A549 (cell line): Measurements from ENCODE around the gene COL19A1. TPM values are rescaled to one million over a fixed set of nuclear protein-coding genes. Genes with fewer than 3 reads are reported as not detected.
A peak's percentile ranks its signal among the peaks of the same experiment; 100 is the strongest.

ENCODE experiments used
- ATAC-seq, 2 experiments: fragments of 200-7000 bp in 1 of 2; fragments of >200 bp in 1 of 2; cut with Nextera tagmentation in 1 of 2; cut with Tn5 transposase in 1 of 2; 3 replicates each; pipeline versions ENCODE4 v1.8.0 to v1.9.1; 2018 to 2020; ENCODE audit warnings: mild to moderate bottlenecking in 1 of 2, moderate library complexity in 1 of 2
- CTCF ChIA-PET: fragments of 300-600 bp; sonication (Branson Sonifier 250); formaldehyde crosslinking; extraction: SDS; loops from one replicate; lab custom pipeline; 2021; ENCODE audit warnings: antibody characterized with exemption, inconsistent platforms; lab: Yijun Ruan, JAX
- POLR2A ChIA-PET: fragments of 350-600 bp; formaldehyde crosslinking; extraction: SDS; loops from one replicate; lab custom pipeline; 2021; ENCODE audit warnings: antibody characterized with exemption, inconsistent platforms; lab: Yijun Ruan, JAX
- DNase-seq, 2 experiments: peaks; one replicate each; pipeline versions ENCODE4 v3.0.0 to v3.0.0-alpha.2; 2011 to 2016; ENCODE audit warnings: low read depth in 1 of 2, low spot score in 1 of 2
- FAIRE-seq: peaks from 2 replicates; lab custom pipeline; 2011; peaks lifted over from hg19 to GRCh38; lab: Jason Lieb, UNC
- H3K27ac ChIP-seq, 2 experiments: fragments of >200 bp; sonication (Bioruptor Twin); formaldehyde crosslinking; 3 replicates each; pipeline ENCODE4 v1.5.1; 2016 to 2017
- H3K4me1 ChIP-seq: fragments of >200 bp; sonication (Bioruptor Twin); formaldehyde crosslinking; 3 replicates; pipeline ENCODE4 v1.6.1; 2016
- H3K4me2 ChIP-seq: fragments of >200 bp; sonication (Bioruptor Twin); formaldehyde crosslinking; 3 replicates; pipeline ENCODE4 v1.6.1; 2016
- H3K4me3 ChIP-seq: fragments of >200 bp; sonication (Bioruptor Twin); formaldehyde crosslinking; 3 replicates; pipeline ENCODE4 v1.5.1; 2016
- H3K9me3 ChIP-seq: fragments of >200 bp; sonication (Bioruptor Twin); formaldehyde crosslinking; 3 replicates; pipeline ENCODE4 v1.6.1; 2016
- ATOH8 ChIP-seq: fragments of 250-450 bp; sonication (Bioruptor Pico); IDR thresholded peaks from 2 replicates; pipeline ENCODE4 v1.5.0; 2020; ENCODE audit warnings: low read depth, mild to moderate bottlenecking, moderate library complexity
- BCL3 ChIP-seq: fragments of >200 bp; sonication (Bioruptor Twin); formaldehyde crosslinking; IDR thresholded peaks from 3 replicates; pipeline ENCODE4 v1.6.1; 2016
- CBX8 ChIP-seq: fragments of 200-600 bp; sonication (generic); IDR thresholded peaks from 2 replicates; pipeline ENCODE4 v1.6.1; 2016
- CEBPB ChIP-seq, 2 experiments: fragments of >200 bp in 1 of 2; sonication (Bioruptor Twin) in 1 of 2; formaldehyde crosslinking in 1 of 2; IDR thresholded peaks; 2 replicates each; pipeline ENCODE4 v1.6.1; 2012 to 2016
- CHD4 ChIP-seq: fragments of 200-600 bp; sonication (generic); IDR thresholded peaks from 2 replicates; pipeline ENCODE4 v1.6.1; 2016; ENCODE audit warnings: antibody characterized with exemption, mild to moderate bottlenecking, borderline replicate concordance
- CTCF ChIP-seq: fragments of >200 bp; sonication (Bioruptor Twin); formaldehyde crosslinking; IDR thresholded peaks from 3 replicates; pipeline ENCODE4 v1.5.1; 2016
- E2F6 ChIP-seq: IDR thresholded peaks from 2 replicates; pipeline ENCODE4 v1.6.1; 2012; ENCODE audit warnings: low read depth, borderline replicate concordance
- ESRRA ChIP-seq: fragments of 150-350 bp; IDR thresholded peaks from 2 replicates; pipeline ENCODE4 v1.6.1; 2014; ENCODE audit warnings: mild to moderate bottlenecking, low read length, borderline replicate concordance
- FOSB ChIP-seq: fragments of 250-450 bp; sonication (Bioruptor Pico); IDR thresholded peaks from 2 replicates; pipeline ENCODE4 v1.5.0; 2020; ENCODE audit warnings: mild to moderate bottlenecking, moderate library complexity
- HEYL ChIP-seq: fragments of 250-450 bp; sonication (Bioruptor Pico); IDR thresholded peaks from 2 replicates; pipeline ENCODE4 v1.8.0; 2021; ENCODE audit warnings: mild to moderate bottlenecking, moderate library complexity
- HOXA7 ChIP-seq: fragments of 250-450 bp; sonication (Bioruptor Pico); IDR thresholded peaks from 2 replicates; pipeline ENCODE4 v1.5.0; 2020; ENCODE audit warnings: mild to moderate bottlenecking, moderate library complexity
- HOXB13 ChIP-seq: fragments of 250-450 bp; sonication (Bioruptor Pico); IDR thresholded peaks from 2 replicates; pipeline ENCODE4 v1.5.0; 2020; ENCODE audit warnings: low read depth, mild to moderate bottlenecking, moderate library complexity
- KDM1A ChIP-seq: fragments of 200-600 bp; sonication (generic); IDR thresholded peaks from 2 replicates; pipeline ENCODE4 v1.6.1; 2016; ENCODE audit warnings: low read depth, mild to moderate bottlenecking
- KDM5A ChIP-seq: fragments of 200-600 bp; sonication (generic); IDR thresholded peaks from 2 replicates; pipeline ENCODE4 v1.6.1; 2016; ENCODE audit warnings: antibody characterized with exemption, mild to moderate bottlenecking
- MYC ChIP-seq: IDR thresholded peaks from 2 replicates; pipeline ENCODE4 v1.6.1; 2012; ENCODE audit warnings: mild to moderate bottlenecking, inconsistent platforms, low read length, improper control_type of control experiment, borderline replicate concordance
- NFE2L2 ChIP-seq: fragments of 150-350 bp; conservative IDR thresholded peaks from 2 replicates; pipeline ENCODE4 v1.6.1; 2014; ENCODE audit warnings: low read length
- NPAS2 ChIP-seq: fragments of 250-450 bp; sonication (Bioruptor Pico); IDR thresholded peaks from 2 replicates; pipeline ENCODE4 v1.8.0; 2022; ENCODE audit warnings: mild to moderate bottlenecking, moderate library complexity, borderline replicate concordance
- PHF8 ChIP-seq: fragments of 200-600 bp; sonication (generic); IDR thresholded peaks from 2 replicates; pipeline ENCODE4 v1.6.1; 2016; ENCODE audit warnings: low read depth, mild to moderate bottlenecking, antibody characterized with exemption, moderate library complexity, borderline replicate concordance
- RFX5 ChIP-seq: fragments of 450-650 bp; IDR thresholded peaks from 2 replicates; pipeline ENCODE4 v1.7.1; 2014; ENCODE audit warnings: antibody characterized with exemption, mild to moderate bottlenecking, moderate library complexity
- SMC3 ChIP-seq: fragments of >200 bp; sonication (Bioruptor Twin); formaldehyde crosslinking; IDR thresholded peaks from 3 replicates; pipeline ENCODE4 v1.6.1; 2018; ENCODE audit warnings: inconsistent platforms
- TFCP2L1 ChIP-seq: fragments of 250-450 bp; sonication (Bioruptor Pico); IDR thresholded peaks from 2 replicates; pipeline ENCODE4 v1.5.0; 2021; ENCODE audit warnings: mild to moderate bottlenecking
- TP53 ChIP-seq: fragments of 250-450 bp; sonication (Bioruptor Pico); IDR thresholded peaks from 2 replicates; pipeline ENCODE4 v1.5.0; 2021; ENCODE audit warnings: mild to moderate bottlenecking, moderate library complexity
- USF2 ChIP-seq: fragments of 450-650 bp; IDR thresholded peaks from 2 replicates; pipeline ENCODE4 v1.6.1; 2014; ENCODE audit warnings: antibody characterized with exemption
- ZC3H11A ChIP-seq: fragments of 450-650 bp; IDR thresholded peaks from 2 replicates; pipeline ENCODE4 v1.6.1; 2014; ENCODE audit warnings: antibody characterized with exemption, mild to moderate bottlenecking
- ZSCAN20 ChIP-seq: fragments of 250-450 bp; sonication (Bioruptor Pico); IDR thresholded peaks from 2 replicates; pipeline ENCODE4 v1.8.0; 2022; ENCODE audit warnings: mild to moderate bottlenecking, moderate library complexity
- WGBS: methylation state at CpG from one replicate; pipeline ENCODE4 v1.1.6; 2017; ENCODE audit errors: missing lambda C conversion rate; 5-methylcytosine and 5-hydroxymethylcytosine counted together
- polyA plus RNA-seq, 4 experiments: library from polyadenylated mRNA; depleted of rRNA in 3 of 4; stranded (reverse); fragments of >200 nt; fragmentation: RNase III in 1 of 4; extraction: RNeasy Plus Mini Kit Qiagen cat#74134 plus additional on column Dnase treatment in 1 of 4; gene quantifications; 2 replicates in 3 of 4; 3 replicates in 1 of 4; pipeline ENCODE4 v1.2.3, GENCODE V29; 2011 to 2017

The COL19A1 gene
- polyA plus RNA-seq, 2 of the 4 experiments (the other 2 are of a cell fraction): not detected

- ChIA-PET POLR2A (no interaction called here), CTCF (interaction anchor here (1.4 kb wide), 1 partner anchor 26 kb away, joined by 4 read pairs; no protein-coding TSS in a partner anchor)
- WGBS: 64% methylated on average over 2 of the region's 2 CpGs
- Histone ChIP-seq H3K27ac (no peak overlapping the region), H3K9me3 (no peaks in the 10 kb centered on the region), H3K4me2 (no peak overlapping the region), H3K4me1 (no peaks in the 10 kb centered on the region), H3K4me3 (no peak overlapping the region)
- DNase-seq (no peak), ATAC-seq (no peak), FAIRE-seq (no peak)
- TF ChIP-seq NPAS2 (CRISPR knock-in tag) (no peak), CTCF (no peak), KDM5A (no peak), BCL3 (no peak), ESRRA (no peak), ZSCAN20 (CRISPR knock-in tag) (no peak), ATOH8 (CRISPR knock-in tag) (no peak), CEBPB (IDR thresholded peaks at IDR 0.05) (no peak), USF2 (no peak)
These were observed 268.2 kb downstream of the COL19A1 start for GRCh38 chr6:70134542-70134941.

GRCh38 chr6:70135219-70136160 is 269.1 kb downstream of the COL19A1 start:
- CTCF ChIA-PET: no interaction called here

GRCh38 chr6:70136996-70137395 is 270.6 kb downstream of the COL19A1 start:
- TF ChIP-seq CEBPB (IDR thresholded peaks at IDR 0.05): no peak
- no peak for TF ChIP-seq CBX8
- TF ChIP-seq TP53 (CRISPR knock-in tag): no peak
- TF ChIP-seq ZSCAN20 (CRISPR knock-in tag): no peak
- TF ChIP-seq HEYL (CRISPR knock-in tag): no peak
- TF ChIP-seq USF2: no peak
- TF ChIP-seq KDM5A: no peak
- no peak for TF ChIP-seq KDM1A
- TF ChIP-seq E2F6: no peak
- no peak for TF ChIP-seq FOSB (CRISPR knock-in tag)
- no peak for TF ChIP-seq RFX5
- TF ChIP-seq HOXB13 (CRISPR knock-in tag): no peak
- no peak for TF ChIP-seq HOXA7
- no peak for TF ChIP-seq NPAS2 (CRISPR knock-in tag)
- no peak for TF ChIP-seq MYC
- TF ChIP-seq, all 56 proteins: peak for 0
- Histone ChIP-seq H3K9me3 (no peaks in the 10 kb centered on the region), H3K4me1 (no peaks in the 10 kb centered on the region), H3K4me2 (no peak overlapping the region), H3K27ac (no peak overlapping the region), H3K4me3 (no peak overlapping the region)
- POLR2A ChIA-PET: no interaction called here
- 7% methylated on average over 1 of the region's 1 CpG for WGBS
- DNase-seq (no peak), ATAC-seq (no peak), FAIRE-seq (no peak)
- CTCF ChIA-PET: no interaction called here

More at GRCh38 chr6:70135219-70136160, 269.1 kb downstream of the COL19A1 start:
- TF ChIP-seq USF2: no peak
- TF ChIP-seq ZC3H11A: no peak
- no peak for TF ChIP-seq PHF8
- TF ChIP-seq SMC3: no peak
- no peak for TF ChIP-seq TFCP2L1
- peak; percentile 58 for TF ChIP-seq NFE2L2
- TF ChIP-seq CHD4: no peak
- Histone ChIP-seq H3K9me3 (no peaks in the 10 kb centered on the region), H3K4me1 (no peaks in the 10 kb centered on the region), H3K4me2 (no peak overlapping the region), H3K27ac (no peak overlapping the region), H3K4me3 (no peak overlapping the region)
- no peak for ATAC-seq
- no peak for DNase-seq
- WGBS: 23% methylated on average over 10 of the region's 10 CpGs
- POLR2A ChIA-PET: no interaction called here
- no peak for FAIRE-seq
